Measurements from ENCODE around the gene WDR87. TPM values are rescaled to one million over a fixed set of nuclear protein-coding genes. Genes with fewer than 3 reads are reported as not detected.
A peak's percentile ranks its signal among the peaks of the same experiment; 100 is the strongest.

WDR87 gene
- total RNA-seq, 4 donors from 2014 or later: not detected

DNA sequence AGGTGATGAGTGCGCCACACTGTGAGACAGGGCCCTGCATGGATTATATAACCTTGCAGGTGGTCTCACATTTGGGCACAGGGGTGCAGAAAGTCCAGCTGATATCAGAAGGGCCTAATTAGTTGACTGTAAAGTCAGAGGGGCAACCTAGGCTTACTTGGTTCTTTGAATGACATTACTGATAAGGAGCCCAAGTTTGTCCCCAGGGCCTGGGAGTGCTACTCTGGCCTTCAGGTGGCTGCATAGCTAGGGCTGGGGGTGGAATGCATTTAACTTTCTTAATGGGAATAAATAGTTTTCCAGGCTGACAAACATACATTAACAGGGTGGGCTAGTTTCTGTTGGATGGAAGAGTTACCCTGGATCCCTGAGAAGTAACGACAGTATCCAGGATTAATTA lies 3.3 kb downstream of the WDR87 start:
- DNase-seq (ENCODE audit: low spot score) (no peak), ATAC-seq (ENCODE audit: low FRiP score) (no peak)
- TF ChIP-seq, protein P1, sequence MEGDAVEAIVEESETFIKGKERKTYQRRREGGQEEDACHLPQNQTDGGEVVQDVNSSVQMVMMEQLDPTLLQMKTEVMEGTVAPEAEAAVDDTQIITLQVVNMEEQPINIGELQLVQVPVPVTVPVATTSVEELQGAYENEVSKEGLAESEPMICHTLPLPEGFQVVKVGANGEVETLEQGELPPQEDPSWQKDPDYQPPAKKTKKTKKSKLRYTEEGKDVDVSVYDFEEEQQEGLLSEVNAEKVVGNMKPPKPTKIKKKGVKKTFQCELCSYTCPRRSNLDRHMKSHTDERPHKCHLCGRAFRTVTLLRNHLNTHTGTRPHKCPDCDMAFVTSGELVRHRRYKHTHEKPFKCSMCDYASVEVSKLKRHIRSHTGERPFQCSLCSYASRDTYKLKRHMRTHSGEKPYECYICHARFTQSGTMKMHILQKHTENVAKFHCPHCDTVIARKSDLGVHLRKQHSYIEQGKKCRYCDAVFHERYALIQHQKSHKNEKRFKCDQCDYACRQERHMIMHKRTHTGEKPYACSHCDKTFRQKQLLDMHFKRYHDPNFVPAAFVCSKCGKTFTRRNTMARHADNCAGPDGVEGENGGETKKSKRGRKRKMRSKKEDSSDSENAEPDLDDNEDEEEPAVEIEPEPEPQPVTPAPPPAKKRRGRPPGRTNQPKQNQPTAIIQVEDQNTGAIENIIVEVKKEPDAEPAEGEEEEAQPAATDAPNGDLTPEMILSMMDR (IDR thresholded peaks at IDR 0.05): no peak

DNA sequence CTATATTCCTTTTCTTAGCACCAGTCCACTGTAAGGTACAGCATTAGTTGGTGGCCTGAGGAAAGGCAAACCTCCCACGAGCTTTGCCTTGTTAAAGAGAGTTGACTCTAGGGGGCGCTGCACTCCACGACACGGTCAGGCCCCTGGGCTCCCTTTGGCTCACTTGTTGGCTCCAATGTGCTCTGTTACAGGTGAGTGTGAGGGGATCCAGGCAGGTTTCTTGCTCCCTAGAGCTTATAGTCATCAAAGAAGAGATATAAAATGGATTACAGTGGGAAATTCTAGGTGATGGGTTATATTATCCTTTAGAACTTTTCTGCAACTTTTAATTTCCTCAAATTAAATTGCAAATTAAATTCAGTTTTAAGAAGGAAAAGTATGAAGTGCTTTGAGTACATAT lies 3.7 kb downstream of the WDR87 start:
- DNase-seq (ENCODE audit: low spot score): peak; percentile 57
- ATAC-seq (ENCODE audit: low FRiP score): no peak
- TF ChIP-seq, protein P1 (IDR thresholded peaks at IDR 0.05): peak in 1 of 3 donors; percentile 10

DNA sequence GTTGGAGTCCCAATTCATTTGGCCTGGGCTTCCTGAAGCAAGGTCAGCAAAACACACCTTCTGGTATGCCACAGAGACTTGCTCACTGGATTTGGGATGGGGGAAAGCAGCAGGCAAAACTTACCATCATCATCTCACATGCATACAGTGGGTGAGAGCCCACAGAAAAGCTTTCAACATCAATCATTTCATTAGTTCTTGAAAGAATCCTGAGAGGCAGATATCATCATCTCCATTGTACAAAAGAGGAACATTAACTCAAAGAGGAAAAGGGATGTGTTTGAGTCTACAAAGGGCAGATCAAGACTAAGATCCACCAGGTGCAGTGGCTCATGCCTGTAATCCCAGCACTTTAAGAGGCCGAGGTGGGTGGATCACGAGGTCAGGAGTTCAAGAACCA lies 6.4 kb downstream of the WDR87 start:
- no peak for DNase-seq (ENCODE audit: low spot score)
- no peak for ATAC-seq (ENCODE audit: low FRiP score)
- TF ChIP-seq, protein P1 (IDR thresholded peaks at IDR 0.05): no peak

DNA sequence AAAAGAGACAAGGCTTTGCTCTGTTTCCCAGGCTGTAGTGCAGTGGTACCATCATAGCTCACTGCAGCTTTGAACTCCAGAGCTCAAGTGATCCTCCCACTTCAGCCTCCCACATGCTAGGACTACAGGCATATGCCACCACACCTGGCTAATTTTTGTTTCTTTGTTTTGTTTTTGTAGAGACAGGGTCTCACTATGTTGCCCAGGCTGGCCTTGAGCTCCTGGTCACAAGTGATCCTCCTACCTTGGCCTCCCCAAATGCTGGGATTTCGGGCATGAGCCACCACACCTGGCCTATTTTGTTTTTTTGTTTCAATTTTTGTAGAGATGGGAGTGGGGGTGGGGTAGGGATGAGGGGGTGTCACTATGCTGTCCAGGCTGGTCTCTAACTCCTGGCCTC lies 6.9 kb downstream of the WDR87 start:
- TF ChIP-seq, protein P1 (IDR thresholded peaks at IDR 0.05): no peak
- ATAC-seq (ENCODE audit: low FRiP score) (no peak), DNase-seq (ENCODE audit: low spot score) (no peak)

DNA sequence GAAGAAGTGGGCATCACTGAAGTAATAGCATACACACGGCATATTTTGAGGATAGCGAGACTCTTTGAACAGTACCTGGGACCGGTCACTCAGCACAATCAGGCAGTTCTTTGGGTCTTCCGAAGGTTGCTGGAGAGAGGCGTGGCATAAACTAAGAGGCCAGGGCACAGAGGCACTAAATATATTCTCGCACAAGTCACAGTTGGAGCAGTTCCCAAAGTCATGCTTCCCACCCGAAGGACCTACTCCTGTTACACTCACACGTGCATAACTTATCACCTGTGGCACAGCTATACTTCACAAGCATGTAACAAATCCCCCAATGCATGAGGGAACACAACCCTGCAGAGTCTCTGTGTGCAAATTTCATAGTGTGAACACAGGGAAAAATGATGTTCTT lies 10.2 kb downstream of the WDR87 start:
- no peak for DNase-seq (ENCODE audit: low spot score)
- TF ChIP-seq, protein P1 (IDR thresholded peaks at IDR 0.05): no peak
- no peak for ATAC-seq (ENCODE audit: low FRiP score)

DNA sequence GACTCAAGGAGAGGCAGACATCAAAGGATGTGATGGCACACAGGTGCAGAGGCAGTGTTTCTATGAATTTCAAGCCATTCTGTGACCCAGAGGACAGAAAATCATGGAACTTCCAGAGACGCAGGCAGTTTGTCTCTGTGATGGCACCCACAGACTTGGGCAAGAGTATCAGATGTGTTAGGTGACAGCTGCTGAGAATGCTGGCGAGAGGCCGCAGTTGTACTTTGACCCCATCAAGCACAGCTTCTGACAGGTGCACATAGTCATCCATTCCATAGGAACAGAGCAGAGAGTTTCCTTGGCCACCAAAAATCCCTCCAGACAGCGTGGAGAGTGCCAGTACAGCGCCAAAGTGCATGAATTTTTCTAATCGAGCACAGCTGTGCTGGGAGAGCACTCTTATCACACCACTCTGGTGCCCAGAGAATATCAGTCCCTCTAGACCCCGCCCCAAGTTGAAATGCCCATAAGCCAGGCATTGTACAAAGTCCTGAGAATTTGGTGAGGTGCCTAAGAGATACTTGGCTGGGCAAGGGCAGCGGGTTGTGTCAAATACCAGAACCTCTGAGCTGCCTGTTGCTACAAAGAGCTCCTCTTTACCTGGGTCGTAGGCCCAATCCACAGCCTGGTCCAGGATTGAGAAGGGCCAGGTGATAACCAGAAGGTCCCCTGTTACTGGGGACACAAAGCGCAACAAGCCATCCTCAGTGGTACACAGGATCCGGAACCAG lies 12.4 kb downstream of the WDR87 start:
- ATAC-seq (ENCODE audit: low FRiP score) (no peak), DNase-seq (ENCODE audit: low spot score) (no peak)
- TF ChIP-seq, protein P1 (IDR thresholded peaks at IDR 0.05): no peak

DNA sequence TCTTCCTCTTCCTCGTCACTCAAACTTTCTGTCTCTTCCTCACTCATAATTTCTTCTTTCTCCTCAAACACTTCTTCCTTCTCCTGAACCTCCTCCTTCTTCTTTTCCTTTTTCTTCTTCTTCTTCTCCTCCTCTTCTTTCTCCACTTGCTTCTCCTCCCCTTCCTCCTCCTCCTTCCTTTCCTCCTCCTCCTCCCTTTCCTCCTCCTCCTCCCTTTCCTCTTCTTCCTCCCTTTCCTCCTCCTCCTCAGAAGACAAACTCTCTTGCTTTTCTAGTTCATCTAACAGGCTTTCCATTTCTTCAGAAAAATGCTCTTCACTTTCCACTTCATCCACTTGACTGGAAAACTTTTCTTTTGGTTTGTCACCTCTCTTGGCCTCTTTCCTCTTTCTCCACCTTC lies 19.8 kb downstream of the WDR87 start:
- TF ChIP-seq, protein P1 (IDR thresholded peaks at IDR 0.05): no peak
- ATAC-seq (ENCODE audit: low FRiP score) (no peak), DNase-seq (ENCODE audit: low spot score) (no peak)

All from omental fat pad (tissue), 4 donors.